ENCODE results near the gene PELI2. TPM values are rescaled to one million over a fixed set of nuclear protein-coding genes. Genes with fewer than 3 reads are reported as not detected.
"Not testable (repeated sequence)": the region's sequence is repeated elsewhere in the genome, so short reads cannot be mapped to it uniquely, and the experiment has no call there.

The PELI2 gene
- total RNA-seq, 1 experiment from 2014 or later, result 0.19 TPM

GRCh38 chr14:56161658-56162057 is 43.4 kb downstream of the PELI2 start:
- peaks cover 34% of the 10 kb centered on the region for H3K9me3 Mint-ChIP-seq (ENCODE audit: unreplicated experiment)
- intact Hi-C loops (cut with micrococcal nuclease), result no loop called here

GRCh38 chr14:56162476-56162875 is 44.3 kb downstream of the PELI2 start:
- intact Hi-C loops (cut with micrococcal nuclease), result no loop called here

More at GRCh38 chr14:56161658-56162057, 43.4 kb downstream of the PELI2 start:
- DNase-seq (ENCODE audit: unreplicated experiment), result no peak
- BruUV-seq (replicated peaks), result no TSS peak
- peaks cover 12% of the 10 kb centered on the region for H3K4me1 Mint-ChIP-seq (ENCODE audit: insufficient read depth, unreplicated experiment)
- TF ChIP-seq CTCF (IDR thresholded peaks at IDR 0.05; ENCODE audit: unreplicated experiment), result no peak
- H3K36me3 Mint-ChIP-seq (ENCODE audit: insufficient read depth, unreplicated experiment), result no peaks in the 10 kb centered on the region
- ChIA-PET CTCF (no interaction called here), POLR2A (no interaction called here)
- no peaks in the 10 kb centered on the region for H3K27me3 Mint-ChIP-seq (ENCODE audit: insufficient read depth, unreplicated experiment)
- H3K4me3 Mint-ChIP-seq (ENCODE audit: unreplicated experiment), result no peak overlapping the region
- no peak overlapping the region for H3K27ac Mint-ChIP-seq (ENCODE audit: low read depth, unreplicated experiment)

GRCh38 chr14:56166579-56166978 is 48.4 kb downstream of the PELI2 start:
- intact Hi-C loops (cut with micrococcal nuclease); H3K36me3 Mint-ChIP-seq (ENCODE audit: insufficient read depth, unreplicated experiment); H3K4me1 Mint-ChIP-seq (ENCODE audit: insufficient read depth, unreplicated experiment); BruUV-seq (replicated peaks); H3K27me3 Mint-ChIP-seq (ENCODE audit: insufficient read depth, unreplicated experiment); POLR2A ChIA-PET; H3K27ac Mint-ChIP-seq (ENCODE audit: low read depth, unreplicated experiment); DNase-seq (ENCODE audit: unreplicated experiment); H3K4me3 Mint-ChIP-seq (ENCODE audit: unreplicated experiment): not testable (repeated sequence)
- CTCF ChIA-PET, result interaction anchor here (1.1 kb wide), 1 partner anchor 140 kb away, joined by 3 read pairs; no protein-coding TSS in a partner anchor
- peaks cover 34% of the 10 kb centered on the region for H3K9me3 Mint-ChIP-seq (ENCODE audit: unreplicated experiment)

More at GRCh38 chr14:56162476-56162875, 44.3 kb downstream of the PELI2 start:
- no peak overlapping the region for H3K27ac Mint-ChIP-seq (ENCODE audit: low read depth, unreplicated experiment)
- ChIA-PET POLR2A (no interaction called here), CTCF (interaction anchor here (0.6 kb wide), 1 partner anchor 10 kb away, joined by 3 read pairs; no protein-coding TSS in a partner anchor)
- TF ChIP-seq CTCF (IDR thresholded peaks at IDR 0.05; ENCODE audit: unreplicated experiment), result no peak
- H3K36me3 Mint-ChIP-seq (ENCODE audit: insufficient read depth, unreplicated experiment), result no peaks in the 10 kb centered on the region
- no peak for DNase-seq (ENCODE audit: unreplicated experiment)
- no TSS peak for BruUV-seq (replicated peaks)
- peaks cover 12% of the 10 kb centered on the region for H3K4me1 Mint-ChIP-seq (ENCODE audit: insufficient read depth, unreplicated experiment)
- no peak overlapping the region for H3K4me3 Mint-ChIP-seq (ENCODE audit: unreplicated experiment)
- H3K9me3 Mint-ChIP-seq (ENCODE audit: unreplicated experiment), result peaks cover 34% of the 10 kb centered on the region
- H3K27me3 Mint-ChIP-seq (ENCODE audit: insufficient read depth, unreplicated experiment), result no peaks in the 10 kb centered on the region

GRCh38 chr14:56168007-56168616 is 49.9 kb downstream of the PELI2 start:
- ChIA-PET CTCF (interaction anchor here (0.6 kb wide), 1 partner anchor 497 kb away, joined by 3 read pairs; no protein-coding TSS in a partner anchor), POLR2A (interaction anchor here (1.0 kb wide), 1 partner anchor 32 kb away, joined by 3 read pairs; no protein-coding TSS in a partner anchor)
- H3K4me3 Mint-ChIP-seq (ENCODE audit: unreplicated experiment), result no peak overlapping the region
- H3K9me3 Mint-ChIP-seq (ENCODE audit: unreplicated experiment), result peaks cover 31% of the 10 kb centered on the region
- TF ChIP-seq CTCF (IDR thresholded peaks at IDR 0.05; ENCODE audit: unreplicated experiment), result no peak
- intact Hi-C loops (cut with micrococcal nuclease), result no loop called here
- peaks cover 10% of the 10 kb centered on the region for H3K4me1 Mint-ChIP-seq (ENCODE audit: insufficient read depth, unreplicated experiment)
- no peak for DNase-seq (ENCODE audit: unreplicated experiment)
- no peaks in the 10 kb centered on the region for H3K36me3 Mint-ChIP-seq (ENCODE audit: insufficient read depth, unreplicated experiment)
- no peak overlapping the region for H3K27ac Mint-ChIP-seq (ENCODE audit: low read depth, unreplicated experiment)
- no TSS peak for BruUV-seq (replicated peaks)
- H3K27me3 Mint-ChIP-seq (ENCODE audit: insufficient read depth, unreplicated experiment), result no peaks in the 10 kb centered on the region
